Ascending aorta (tissue), 2 donors: ENCODE measurements around the gene KCNH4. TPM values are rescaled to one million over a fixed set of nuclear protein-coding genes. Genes with fewer than 3 reads are reported as not detected.

Source experiments
- DNase-seq, 2 donors: peaks; one replicate each; pipeline ENCODE4 v3.0.0-alpha.2; 2019; ENCODE audit warnings: low spot score in 2 of 2
- H3K27ac ChIP-seq, 2 donors: fragments of 200-600 bp; sonication (generic); one replicate each; pipeline ENCODE4 v1.5.1; 2016 to 2017; ENCODE audit warnings: mild to moderate bottlenecking in 1 of 2
- H3K27me3 ChIP-seq: fragments of 200-600 bp; sonication (generic); one replicate; pipeline ENCODE4 v1.5.1; 2017
- H3K36me3 ChIP-seq, 2 donors: fragments of 200-600 bp; sonication (generic); one replicate each; pipeline ENCODE4 v1.5.1; 2016
- H3K4me1 ChIP-seq, 2 donors: fragments of 200-600 bp; sonication (generic); one replicate each; pipeline ENCODE4 v1.5.1; 2016 to 2017; ENCODE audit warnings: mild to moderate bottlenecking in 1 of 2
- H3K4me3 ChIP-seq, 2 donors: fragments of 200-600 bp; sonication (generic); one replicate each; pipeline ENCODE4 v1.5.1; 2016 to 2017; ENCODE audit warnings: mild to moderate bottlenecking in 1 of 2
- H3K9me3 ChIP-seq, 2 donors: fragments of 200-600 bp; sonication (generic); one replicate each; pipeline ENCODE4 v1.5.1; 2016
- intact Hi-C: fragments of 100-400 bp; cut with DNase I; formaldehyde crosslinking; loops from one replicate; pipeline ENCODE4 v1.15.1; 2023
- total RNA-seq: library from RNA; depleted of rRNA; stranded (reverse); fragments of >200 nt; gene quantifications from one replicate; pipeline ENCODE4 v1.1.0, GENCODE V29; 2016
- TF ChIP-seq, protein P1 (sequence below), 3 experiments: fragments of 200-600 bp in 2 of 3; fragments of 450-650 bp in 1 of 3; sonication (generic) in 2 of 3; IDR thresholded peaks; one replicate each; pipeline ENCODE4 v1.5.1; 2016 to 2019; ENCODE audit warnings: antibody characterized with exemption in 3 of 3, mild to moderate bottlenecking in 1 of 3, moderate library complexity in 1 of 3

KCNH4 gene
- total RNA-seq, 1 donor from 2014 or later: not detected

DNA sequence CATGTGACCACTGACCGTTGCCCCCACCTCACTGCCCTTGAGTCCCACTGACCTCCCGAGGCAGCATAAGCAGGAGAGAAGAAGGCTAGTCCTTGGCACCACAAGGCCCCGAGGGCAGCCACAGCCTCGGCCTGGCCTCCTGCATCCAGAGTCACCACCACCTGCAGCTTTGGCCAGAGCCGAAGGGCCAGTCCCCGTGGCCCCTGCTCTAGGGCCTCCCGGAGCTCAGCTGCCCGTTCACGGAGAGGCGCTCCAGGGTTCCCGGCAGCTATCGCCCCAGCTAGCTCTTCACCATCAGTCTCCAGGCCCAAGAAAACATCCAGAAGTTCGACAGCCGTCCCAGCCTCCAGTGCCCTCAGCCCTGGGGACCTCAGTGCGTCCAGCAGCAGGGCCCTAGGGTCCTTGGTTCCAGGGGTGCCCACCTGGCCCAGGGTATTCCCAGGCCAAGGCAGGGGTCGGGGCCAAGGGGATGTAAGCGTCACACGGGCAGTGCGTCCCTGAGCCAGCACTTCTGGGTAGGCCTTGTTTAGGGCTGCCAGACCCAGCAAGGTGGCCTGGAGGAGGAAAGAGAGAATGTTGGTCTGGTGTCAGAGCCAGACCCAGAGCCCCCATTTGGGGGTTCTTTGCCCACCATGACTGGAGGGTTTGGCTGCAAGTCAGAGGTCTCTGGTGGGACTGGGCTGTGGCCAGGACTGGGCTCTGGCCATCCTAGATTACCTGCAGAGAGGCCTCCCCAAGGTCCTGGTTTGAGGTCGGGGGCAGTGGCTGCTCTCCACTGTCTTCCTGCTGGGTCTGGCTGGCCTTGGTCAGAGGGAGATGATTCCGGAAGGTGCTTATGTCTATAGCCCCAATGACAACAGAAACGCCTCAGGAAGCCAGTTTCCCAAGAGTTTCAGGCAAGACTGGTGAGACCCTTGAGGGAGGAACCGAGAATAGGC lies 11.5 kb upstream of the KCNH4 start:
- intact Hi-C loops: loop anchor here (5.0 kb wide), 1 partner anchor 85 kb away; the partner anchor contains the start of gene STAT5B
- no peak overlapping the region for H3K27ac ChIP-seq
- H3K4me1 ChIP-seq: peaks cover 7 to 16% of the 10 kb centered on the region in 2 donors
- no peak overlapping the region for H3K4me3 ChIP-seq
- no peaks in the 10 kb centered on the region for H3K27me3 ChIP-seq
- H3K9me3 ChIP-seq: no peaks in the 10 kb centered on the region
- H3K36me3 ChIP-seq: no peaks in the 10 kb centered on the region
- no peak for DNase-seq
- TF ChIP-seq, protein P1, sequence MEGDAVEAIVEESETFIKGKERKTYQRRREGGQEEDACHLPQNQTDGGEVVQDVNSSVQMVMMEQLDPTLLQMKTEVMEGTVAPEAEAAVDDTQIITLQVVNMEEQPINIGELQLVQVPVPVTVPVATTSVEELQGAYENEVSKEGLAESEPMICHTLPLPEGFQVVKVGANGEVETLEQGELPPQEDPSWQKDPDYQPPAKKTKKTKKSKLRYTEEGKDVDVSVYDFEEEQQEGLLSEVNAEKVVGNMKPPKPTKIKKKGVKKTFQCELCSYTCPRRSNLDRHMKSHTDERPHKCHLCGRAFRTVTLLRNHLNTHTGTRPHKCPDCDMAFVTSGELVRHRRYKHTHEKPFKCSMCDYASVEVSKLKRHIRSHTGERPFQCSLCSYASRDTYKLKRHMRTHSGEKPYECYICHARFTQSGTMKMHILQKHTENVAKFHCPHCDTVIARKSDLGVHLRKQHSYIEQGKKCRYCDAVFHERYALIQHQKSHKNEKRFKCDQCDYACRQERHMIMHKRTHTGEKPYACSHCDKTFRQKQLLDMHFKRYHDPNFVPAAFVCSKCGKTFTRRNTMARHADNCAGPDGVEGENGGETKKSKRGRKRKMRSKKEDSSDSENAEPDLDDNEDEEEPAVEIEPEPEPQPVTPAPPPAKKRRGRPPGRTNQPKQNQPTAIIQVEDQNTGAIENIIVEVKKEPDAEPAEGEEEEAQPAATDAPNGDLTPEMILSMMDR (IDR thresholded peaks at IDR 0.05): no peak

DNA sequence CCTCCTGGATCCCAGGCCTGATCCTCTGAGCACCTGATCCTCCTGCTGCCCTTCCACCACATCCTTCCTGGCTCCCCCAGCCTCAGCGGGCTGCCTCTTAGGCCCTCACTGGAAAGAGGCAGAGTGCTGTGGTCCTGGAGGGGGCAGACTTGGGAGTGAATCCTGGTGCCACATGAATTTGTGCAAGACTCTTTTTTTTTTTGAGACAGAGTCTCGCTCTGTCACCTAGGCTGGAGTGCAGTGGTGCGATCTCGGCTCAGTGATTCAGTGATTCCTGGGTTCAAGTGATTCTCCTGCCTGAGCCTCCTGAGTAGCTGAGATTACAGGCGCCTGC lies 10.3 kb upstream of the KCNH4 start:
- Histone ChIP-seq H3K4me3 (no peak overlapping the region), H3K27ac (no peak overlapping the region), H3K4me1 (peaks cover 7 to 16% of the 10 kb centered on the region in 2 donors), H3K9me3 (no peaks in the 10 kb centered on the region), H3K36me3 (no peaks in the 10 kb centered on the region), H3K27me3 (no peaks in the 10 kb centered on the region)
- intact Hi-C loops: loop anchor here (5.0 kb wide), 1 partner anchor 86 kb away; the partner anchor contains the start of gene STAT5B
- no peak for DNase-seq
- TF ChIP-seq, protein P1 (IDR thresholded peaks at IDR 0.05): no peak

DNA sequence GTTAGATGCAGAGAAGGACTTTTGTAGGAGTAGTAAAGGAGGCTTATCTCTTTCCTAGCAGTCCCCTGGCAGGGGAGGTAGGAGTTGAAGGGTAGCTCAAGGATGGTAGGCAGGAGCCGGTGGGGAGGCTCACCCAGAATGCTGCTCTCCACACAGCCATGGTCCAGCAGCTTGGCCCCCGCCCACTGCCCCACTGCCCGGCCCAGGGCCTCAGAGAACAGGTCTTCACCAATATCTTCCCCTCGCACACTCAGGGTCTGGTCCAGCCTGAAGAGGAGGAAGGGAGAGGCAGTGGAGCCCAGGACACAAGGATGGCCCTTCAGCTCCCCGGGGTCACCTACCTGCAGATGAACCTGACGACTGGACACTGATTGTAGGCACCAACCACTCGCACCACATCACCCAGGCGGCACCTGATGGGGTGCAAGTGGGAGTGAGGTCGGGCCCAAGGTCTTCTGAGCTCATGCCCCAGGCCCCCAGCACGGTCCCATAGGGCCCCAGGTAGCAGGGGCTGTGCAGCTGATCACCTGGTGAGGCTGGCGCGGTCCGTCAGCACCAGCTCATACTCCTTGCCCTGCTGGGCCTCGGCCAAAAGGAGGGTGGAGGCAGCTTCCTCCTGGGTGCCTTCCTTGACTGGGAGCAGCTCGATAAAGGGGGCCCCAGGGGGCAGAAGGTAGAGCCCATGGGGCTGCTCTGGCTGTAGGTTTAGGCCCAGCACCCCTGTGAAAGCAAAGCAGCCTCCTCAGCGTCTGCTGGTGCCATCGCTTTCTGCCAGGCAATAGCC lies 9.7 kb upstream of the KCNH4 start:
- peaks cover 7 to 16% of the 10 kb centered on the region in 2 donors for H3K4me1 ChIP-seq
- H3K4me3 ChIP-seq: no peak overlapping the region
- intact Hi-C loops: loop anchor here (5.0 kb wide), 1 partner anchor 87 kb away; the partner anchor contains the start of gene STAT5B
- no peak overlapping the region for H3K27ac ChIP-seq
- H3K9me3 ChIP-seq: no peaks in the 10 kb centered on the region
- DNase-seq: no peak
- no peaks in the 10 kb centered on the region for H3K27me3 ChIP-seq
- TF ChIP-seq, protein P1 (IDR thresholded peaks at IDR 0.05): no peak
- no peaks in the 10 kb centered on the region for H3K36me3 ChIP-seq

DNA sequence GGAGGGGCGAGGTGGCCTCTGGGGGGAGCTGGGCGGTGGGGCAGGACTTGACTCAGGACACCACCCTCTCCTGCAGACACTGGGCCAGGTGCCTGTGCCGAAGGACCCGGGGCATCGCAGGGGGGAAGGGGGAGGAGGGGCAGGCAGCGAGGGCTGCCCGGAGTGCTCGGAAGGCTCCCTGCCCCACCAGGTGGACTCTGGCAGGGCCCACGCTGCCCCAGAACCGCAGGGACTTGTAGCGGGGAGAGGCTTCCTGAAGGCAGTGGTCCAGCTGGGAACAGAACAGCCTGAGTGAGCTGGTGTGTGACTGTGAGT lies 8.7 kb upstream of the KCNH4 start:
- Histone ChIP-seq H3K4me3 (no peak overlapping the region), H3K27me3 (no peaks in the 10 kb centered on the region), H3K4me1 (peaks cover 8 to 16% of the 10 kb centered on the region in 2 donors), H3K27ac (no peak overlapping the region), H3K36me3 (no peaks in the 10 kb centered on the region), H3K9me3 (no peaks in the 10 kb centered on the region)
- intact Hi-C loops: no loop called here
- TF ChIP-seq, protein P1 (IDR thresholded peaks at IDR 0.05): no peak
- no peak for DNase-seq

DNA sequence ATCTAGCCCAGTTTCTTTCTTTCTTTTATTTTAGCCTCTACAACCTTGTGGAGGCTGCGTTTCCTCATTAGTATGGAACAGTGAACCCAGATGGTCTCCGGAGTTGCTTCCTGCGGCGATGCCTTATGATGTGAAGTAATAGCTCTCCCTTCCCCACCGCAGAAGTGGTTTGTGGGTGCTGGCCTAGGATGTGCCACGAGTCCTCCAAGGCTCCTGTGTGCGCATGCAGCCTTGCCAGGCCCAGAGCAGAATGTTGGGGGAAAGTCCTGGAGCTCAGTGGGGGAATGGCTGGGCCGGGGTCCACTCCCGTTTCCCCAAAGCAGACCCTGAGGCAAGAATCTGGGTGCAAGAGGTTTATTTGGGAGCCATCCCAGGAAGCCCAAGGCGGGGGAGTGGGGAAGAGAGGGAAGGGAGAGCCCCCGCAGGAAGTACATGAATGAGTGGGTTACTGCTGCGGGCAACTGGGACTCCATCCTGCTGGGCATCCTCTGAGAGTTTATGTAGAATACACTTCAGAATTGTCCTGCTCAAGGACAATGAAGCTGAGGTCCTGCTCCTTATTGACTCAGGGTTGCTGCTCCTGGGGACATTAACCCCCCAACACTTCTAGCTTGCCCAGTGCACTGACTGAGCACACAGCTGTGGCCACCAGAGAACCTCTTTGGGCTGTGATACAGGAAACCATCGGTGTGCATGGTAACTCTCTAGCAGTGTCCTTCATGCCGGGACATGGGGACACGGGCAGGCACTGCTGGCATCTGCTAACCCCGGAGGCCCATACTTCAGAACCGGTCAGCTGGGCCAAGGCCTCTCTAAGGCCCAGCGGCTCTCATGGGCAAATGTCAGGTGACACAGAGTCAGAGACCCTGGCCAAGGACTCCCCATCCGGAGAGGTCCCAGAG lies 8.1 kb upstream of the KCNH4 start:
- H3K27ac ChIP-seq: no peak overlapping the region
- peaks cover 12 to 19% of the 10 kb centered on the region in 2 donors for H3K4me1 ChIP-seq
- intact Hi-C loops: no loop called here
- DNase-seq: no peak
- TF ChIP-seq, protein P1 (IDR thresholded peaks at IDR 0.05): no peak
- H3K9me3 ChIP-seq: no peaks in the 10 kb centered on the region
- H3K4me3 ChIP-seq: no peak overlapping the region
- H3K36me3 ChIP-seq: no peaks in the 10 kb centered on the region
- no peaks in the 10 kb centered on the region for H3K27me3 ChIP-seq
